Kidney epithelial cell (primary cell): ENCODE data around the gene MRPS34. TPM values are rescaled to one million over a fixed set of nuclear protein-coding genes. Genes with fewer than 3 reads are reported as not detected.

Experiments used
- DNase-seq: peaks from one replicate; pipeline ENCODE4 v3.0.0-alpha.2; 2010; ENCODE audit warnings: low read depth
- H3K27me3 ChIP-seq: 2 replicates; pipeline ENCODE4 v1.6.0; 2011; ENCODE audit warnings: low read length; ENCODE audit not compliant: control insufficient read depth, insufficient read depth
- H3K36me3 ChIP-seq: 2 replicates; pipeline ENCODE4 v1.5.1; 2011; ENCODE audit warnings: low read length; ENCODE audit not compliant: control insufficient read depth, insufficient read depth
- H3K4me3 ChIP-seq: 2 replicates; pipeline ENCODE4 v1.5.1; 2011; ENCODE audit warnings: low read depth, mild to moderate bottlenecking, control low read depth, low read length
- CTCF ChIP-seq: IDR thresholded peaks from 2 replicates; pipeline ENCODE4 v1.5.1; 2011; ENCODE audit warnings: mild to moderate bottlenecking, moderate library complexity, low read length, control low read depth, inconsistent platforms; ENCODE audit not compliant: insufficient read depth, poor library complexity, severe bottlenecking
- total RNA-seq: library from RNA; depleted of rRNA; stranded (reverse); fragments of >200 nt; gene quantifications from 2 replicates; pipeline ENCODE4 v1.2.3, GENCODE V29; 2015

Gene MRPS34
- total RNA-seq, 1 donor from 2014 or later, result 108 TPM

GRCh38 chr16:1781254-1781653 lies 8.3 kb upstream of the MRPS34 start:
- peak overlapping the region; percentile 56 for H3K4me3 ChIP-seq
- H3K36me3 ChIP-seq, result no peaks in the 10 kb centered on the region
- H3K27me3 ChIP-seq, result no peaks in the 10 kb centered on the region
- DNase-seq, result no peak
- TF ChIP-seq CTCF, result no peak

- no peak overlapping the region for H3K4me3 ChIP-seq
- no peak for DNase-seq
- no peak for TF ChIP-seq CTCF
- no peaks in the 10 kb centered on the region for H3K27me3 ChIP-seq
- no peaks in the 10 kb centered on the region for H3K36me3 ChIP-seq
Observed at GRCh38 chr16:1780677-1781072, 7.7 kb upstream of the MRPS34 start.

- Histone ChIP-seq H3K27me3 (no peaks in the 10 kb centered on the region), H3K4me3 (no peak overlapping the region), H3K36me3 (no peaks in the 10 kb centered on the region)
- DNase-seq, result no peak
- TF ChIP-seq CTCF, result no peak
Observed at GRCh38 chr16:1779741-1780676, 7.1 kb upstream of the MRPS34 start.

- Histone ChIP-seq H3K36me3 (no peaks in the 10 kb centered on the region), H3K27me3 (no peaks in the 10 kb centered on the region), H3K4me3 (no peak overlapping the region)
- no peak for DNase-seq
- TF ChIP-seq CTCF, result no peak
Observed at GRCh38 chr16:1779234-1779701, 6.3 kb upstream of the MRPS34 start.

GRCh38 chr16:1778200-1779179 lies 5.6 kb upstream of the MRPS34 start:
- no peak for TF ChIP-seq CTCF
- Histone ChIP-seq H3K27me3 (no peaks in the 10 kb centered on the region), H3K4me3 (no peak overlapping the region), H3K36me3 (no peaks in the 10 kb centered on the region)
- DNase-seq, result no peak
